HG03045 (cell line): ENCODE measurements around the gene TMEM184B.
A peak's percentile ranks its signal among the peaks of the same experiment; 100 is the strongest.
"Not testable (repeated sequence)": the region's sequence is repeated elsewhere in the genome, so short reads cannot be mapped to it uniquely, and the experiment has no call there.

Experiments
- ATAC-seq: cut with Tn5 transposase; IDR thresholded peaks from one replicate; pipeline ENCODE4 v1.9.1; 2021; ENCODE audit warnings: mild to moderate bottlenecking, moderate library complexity; ENCODE audit not compliant: unreplicated experiment

TMEM184B gene

GRCh38 chr22:38184788-38185187 lies 88.0 kb downstream of the TMEM184B start:
- no peak for ATAC-seq

DNA sequence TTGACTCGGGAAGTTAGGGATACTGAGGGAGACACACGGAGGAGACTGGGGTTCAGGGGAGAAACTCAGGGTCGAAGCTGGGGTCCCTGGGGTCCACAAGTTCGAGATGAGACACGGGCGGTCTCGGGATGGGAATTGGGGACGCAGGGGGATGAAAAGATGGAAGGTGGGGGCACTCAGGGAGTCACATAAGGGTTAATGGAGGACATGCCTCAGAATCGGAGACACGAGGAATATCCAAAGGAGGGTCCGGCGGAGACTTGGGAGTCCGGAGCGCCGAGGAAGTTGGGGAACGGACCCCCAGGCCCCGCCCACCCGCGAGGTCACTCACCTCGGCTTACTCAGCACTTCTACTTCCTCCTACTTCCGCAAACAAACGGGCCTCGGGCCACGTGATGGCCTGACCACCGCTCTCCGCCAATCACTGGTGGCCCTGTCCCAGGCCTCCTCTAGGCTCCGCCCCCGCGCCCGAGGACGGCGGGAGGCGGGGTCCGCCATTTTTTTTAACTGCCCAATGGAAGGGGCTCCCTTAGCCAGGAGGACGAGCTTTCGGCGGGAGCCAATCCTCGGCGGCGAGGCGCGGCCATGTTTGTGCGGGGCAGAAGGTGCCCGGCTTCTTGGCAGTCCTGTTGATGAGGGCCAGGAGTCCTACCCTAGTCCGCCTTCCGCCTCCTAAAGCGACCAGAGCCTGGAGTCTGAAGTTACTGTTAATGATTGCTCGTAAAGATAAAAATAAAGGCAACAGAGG lies 91.2 kb downstream of the TMEM184B start, which contains the start of gene PLA2G6:
Gene PLA2G6, minus strand, starts transcription at position 378 of the 748 bp plus-strand sequence. CDS start 12,404 bp downstream, outside the sequence.
- ATAC-seq, result peak; percentile 87

- ATAC-seq, result peak; percentile 2
These were observed 91.9 kb downstream of the TMEM184B start for GRCh38 chr22:38180841-38181452.

- not testable (repeated sequence) for ATAC-seq
These were observed 94.2 kb downstream of the TMEM184B start for GRCh38 chr22:38178605-38178937.

GRCh38 chr22:38177926-38178604 lies 94.7 kb downstream of the TMEM184B start:
- ATAC-seq, result no peak

DNA sequence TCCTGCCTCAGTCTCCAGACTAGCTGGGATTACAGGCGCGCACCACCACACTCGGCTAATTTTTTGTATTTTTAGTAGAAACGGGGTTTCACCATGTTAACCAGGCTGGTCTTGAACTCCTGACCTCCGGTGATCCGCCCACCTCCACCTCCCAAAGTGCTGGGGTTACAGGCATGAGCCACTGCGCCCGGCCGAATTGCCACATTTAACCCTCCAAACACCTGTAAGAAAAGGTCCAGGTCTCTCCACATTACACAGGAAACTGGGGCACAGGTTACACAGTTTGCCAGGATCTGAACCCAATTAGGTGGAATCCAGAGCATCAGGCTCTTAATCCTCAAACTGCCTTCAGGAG lies 95.3 kb downstream of the TMEM184B start:
- ATAC-seq, result not testable (repeated sequence)

DNA sequence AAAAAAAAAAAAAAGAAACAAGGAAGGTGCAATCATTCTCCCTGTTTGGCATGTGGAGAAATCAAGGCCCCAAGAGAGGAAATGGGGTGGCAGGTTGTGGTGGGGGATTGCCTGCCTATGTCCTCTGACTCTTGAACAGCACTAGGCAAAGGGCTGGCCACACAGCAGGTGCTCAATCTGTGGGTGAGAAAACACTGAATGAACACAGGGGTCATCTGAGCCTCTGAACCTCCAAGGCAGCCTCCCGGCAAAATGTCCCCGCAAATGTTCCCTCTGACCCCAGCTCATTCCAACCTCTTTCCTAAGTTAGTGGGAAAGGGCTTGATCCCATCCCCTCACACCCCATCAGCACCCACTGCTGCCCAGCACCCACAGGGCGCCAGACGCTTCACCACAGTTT lies 95.8 kb downstream of the TMEM184B start:
- no peak for ATAC-seq

DNA sequence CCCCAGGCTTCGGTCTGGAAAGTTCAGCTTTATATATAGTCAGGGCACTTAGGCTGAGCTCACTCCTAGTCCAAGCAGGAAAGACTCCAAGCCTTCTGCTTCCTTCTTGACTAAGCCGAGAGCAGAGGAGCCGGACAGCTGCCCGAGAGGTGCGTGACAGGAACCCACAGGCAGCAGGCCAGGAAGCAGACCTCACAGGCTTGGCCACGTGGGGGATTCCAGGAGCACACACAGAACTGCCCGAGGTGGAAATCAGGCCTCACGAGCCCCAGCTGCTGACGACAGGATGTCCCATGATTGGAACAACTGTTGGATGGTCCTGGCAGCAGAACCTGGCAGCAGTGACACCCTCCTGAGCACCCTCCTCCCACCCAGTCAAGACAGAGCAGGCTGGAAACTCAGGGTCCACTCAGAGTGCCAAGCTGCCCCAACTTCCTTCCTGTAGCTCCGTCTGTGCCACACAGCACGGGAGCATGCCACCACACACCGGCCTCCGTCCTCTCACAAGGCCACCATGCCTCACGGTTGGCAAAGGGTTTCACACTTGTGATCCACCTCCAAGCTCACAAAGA lies 96.6 kb downstream of the TMEM184B start:
- no peak for ATAC-seq

- ATAC-seq, result no peak
These were observed 97.3 kb downstream of the TMEM184B start for GRCh38 chr22:38175206-38176118.

- ATAC-seq, result no peak
These were observed 98.2 kb downstream of the TMEM184B start for GRCh38 chr22:38174626-38175025.

DNA sequence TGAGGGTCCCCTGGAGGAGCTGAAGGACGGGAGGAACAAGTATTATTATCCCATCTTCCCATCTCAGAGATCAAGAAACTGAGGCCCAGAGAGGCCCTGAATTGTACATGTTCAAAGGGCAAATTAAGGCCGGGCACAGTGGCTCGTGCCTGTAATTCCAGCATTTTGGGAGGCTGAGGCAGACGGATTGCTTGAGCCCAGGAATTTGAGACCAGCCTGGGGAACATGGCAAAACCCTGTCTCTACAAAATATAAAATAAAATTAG lies 99.2 kb downstream of the TMEM184B start:
- ATAC-seq, result no peak

- ATAC-seq, result no peak
These were observed 99.8 kb downstream of the TMEM184B start for GRCh38 chr22:38172832-38173640.

GRCh38 chr22:38171927-38172831 lies 100.6 kb downstream of the TMEM184B start:
- no peak for ATAC-seq

- no peak for ATAC-seq
These were observed 102.3 kb downstream of the TMEM184B start for GRCh38 chr22:38170469-38170868.
